MM.1S (cell line): ENCODE data around the gene HEXIM1.

Experiments used
- EZH2 ChIP-seq: fragments of 300-600 bp; sonication (generic); optimal IDR thresholded peaks from 2 replicates; pipeline ENCODE3; 2017; ENCODE audit warnings: low read depth, mild to moderate bottlenecking, antibody characterized with exemption, low read length, mixed read lengths
- EZH2phosphoT487 ChIP-seq: fragments of 300-600 bp; sonication (generic); IDR thresholded peaks from 2 replicates; pipeline ENCODE4 v1.6.1; 2018; ENCODE audit warnings: antibody characterized with exemption, low read length
- TF ChIP-seq, protein P1 (sequence below): fragments of 300-600 bp; sonication (generic); IDR thresholded peaks from 2 replicates; pipeline ENCODE4 v1.5.1; 2016; ENCODE audit warnings: antibody characterized with exemption, low read length, mixed read lengths

DNA sequence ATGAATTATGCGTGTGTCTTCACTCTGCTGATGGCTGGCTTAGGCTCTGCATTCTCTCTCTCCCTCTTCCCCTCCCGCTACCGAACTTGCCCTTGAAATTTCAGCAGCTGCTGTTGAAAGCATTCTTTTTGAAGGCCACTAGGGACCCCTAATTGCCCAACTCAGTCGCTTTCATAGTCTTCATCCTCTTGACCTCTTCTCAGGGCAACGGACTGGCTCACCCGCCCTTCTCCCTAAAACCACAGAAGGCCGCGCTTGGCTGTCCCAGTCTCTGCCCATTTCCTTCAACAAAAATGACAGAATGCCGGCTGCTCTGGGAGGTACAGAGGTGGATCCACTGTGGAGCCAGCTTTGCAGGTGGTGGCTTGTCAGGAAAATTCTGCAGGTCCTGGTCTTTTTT lies 52.4 kb downstream of the HEXIM1 start:
- TF ChIP-seq, protein P1, sequence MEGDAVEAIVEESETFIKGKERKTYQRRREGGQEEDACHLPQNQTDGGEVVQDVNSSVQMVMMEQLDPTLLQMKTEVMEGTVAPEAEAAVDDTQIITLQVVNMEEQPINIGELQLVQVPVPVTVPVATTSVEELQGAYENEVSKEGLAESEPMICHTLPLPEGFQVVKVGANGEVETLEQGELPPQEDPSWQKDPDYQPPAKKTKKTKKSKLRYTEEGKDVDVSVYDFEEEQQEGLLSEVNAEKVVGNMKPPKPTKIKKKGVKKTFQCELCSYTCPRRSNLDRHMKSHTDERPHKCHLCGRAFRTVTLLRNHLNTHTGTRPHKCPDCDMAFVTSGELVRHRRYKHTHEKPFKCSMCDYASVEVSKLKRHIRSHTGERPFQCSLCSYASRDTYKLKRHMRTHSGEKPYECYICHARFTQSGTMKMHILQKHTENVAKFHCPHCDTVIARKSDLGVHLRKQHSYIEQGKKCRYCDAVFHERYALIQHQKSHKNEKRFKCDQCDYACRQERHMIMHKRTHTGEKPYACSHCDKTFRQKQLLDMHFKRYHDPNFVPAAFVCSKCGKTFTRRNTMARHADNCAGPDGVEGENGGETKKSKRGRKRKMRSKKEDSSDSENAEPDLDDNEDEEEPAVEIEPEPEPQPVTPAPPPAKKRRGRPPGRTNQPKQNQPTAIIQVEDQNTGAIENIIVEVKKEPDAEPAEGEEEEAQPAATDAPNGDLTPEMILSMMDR: no peak
- no peak for TF ChIP-seq EZH2
- no peak for TF ChIP-seq EZH2phosphoT487
